Naive B cell (primary cell): Measurements from ENCODE around the gene KCNC2. TPM values are rescaled to one million over a fixed set of nuclear protein-coding genes. Genes with fewer than 3 reads are reported as not detected.
"Not testable (repeated sequence)": the region's sequence is repeated elsewhere in the genome, so short reads cannot be mapped to it uniquely, and the experiment has no call there.

Source experiments
- ATAC-seq, 2 donors: fragments of 150-1000 bp; cut with Tn5 transposase; 2 replicates each; pipeline ENCODE4 v1.10.0; 2021; ENCODE audit warnings: low read depth in 2 of 2, mild to moderate bottlenecking in 2 of 2, moderate library complexity in 2 of 2
- DNase-seq: peaks from one replicate; pipeline ENCODE4 v3.0.0; 2022
- H3K27ac Mint-ChIP-seq, 6 donors: one replicate each; pipeline ENCODE4 v1.8.0; 2020 to 2022; ENCODE audit warnings: mild to moderate bottlenecking in 6 of 6, mixed read lengths in 6 of 6, moderate library complexity in 5 of 6, inconsistent platforms in 2 of 6
- H3K27me3 Mint-ChIP-seq, 3 donors: one replicate each; pipeline ENCODE4 v1.8.0; 2021 to 2022; ENCODE audit warnings: mixed read lengths in 3 of 3, mild to moderate bottlenecking in 1 of 3
- H3K36me3 Mint-ChIP-seq, 2 donors: one replicate each; pipeline ENCODE4 v1.8.0; 2020 to 2022; ENCODE audit warnings: mixed read lengths in 2 of 2, inconsistent platforms in 1 of 2, mild to moderate bottlenecking in 1 of 2
- H3K4me1 Mint-ChIP-seq, 3 donors: one replicate each; pipeline ENCODE4 v1.8.0; 2020 to 2022; ENCODE audit warnings: mixed read lengths in 3 of 3, inconsistent platforms in 1 of 3, mild to moderate bottlenecking in 1 of 3, moderate library complexity in 1 of 3
- H3K4me3 Mint-ChIP-seq, 8 donors: one replicate each; pipeline ENCODE4 v1.8.0; 2020 to 2022; ENCODE audit warnings: mild to moderate bottlenecking in 8 of 8, mixed read lengths in 8 of 8, moderate library complexity in 8 of 8, inconsistent platforms in 2 of 8
- H3K9me3 Mint-ChIP-seq, 7 donors: one replicate each; pipeline ENCODE4 v1.8.0; 2020 to 2022; ENCODE audit warnings: mixed read lengths in 7 of 7, mild to moderate bottlenecking in 5 of 7, inconsistent platforms in 2 of 7, moderate library complexity in 1 of 7
- polyA plus RNA-seq, 6 donors: library from polyadenylated mRNA; unstranded; fragments of 300-500 nt; fragmentation: Illumina TruSeq; gene quantifications; one replicate each; pipeline ENCODE4 v1.2.3, GENCODE V29; 2021; ENCODE audit warnings: low read depth in 6 of 6

The KCNC2 gene
- polyA plus RNA-seq, 6 donors from 2014 or later = not detected

DNA sequence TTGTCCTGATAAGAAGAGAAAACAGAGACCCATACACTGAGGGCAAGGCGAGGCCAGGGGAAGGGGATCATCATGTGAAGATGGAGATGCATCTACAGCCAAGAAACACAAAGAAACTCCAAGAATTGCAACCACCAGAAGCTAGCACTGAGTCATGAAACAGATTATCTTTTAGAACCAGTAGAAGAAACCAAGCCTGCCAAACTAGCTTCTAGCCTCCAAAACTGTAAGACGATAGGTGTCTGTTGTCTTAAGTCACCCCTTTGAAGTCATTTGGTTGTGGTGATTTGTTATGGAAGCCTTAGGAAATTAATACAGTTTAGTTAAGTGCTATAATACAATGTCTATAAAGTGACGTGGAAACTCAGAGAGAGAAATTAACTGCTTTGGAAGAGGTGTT is 15.4 kb downstream of the KCNC2 start:
- no peaks in the 10 kb centered on the region for H3K36me3 Mint-ChIP-seq
- no peak overlapping the region for H3K4me3 Mint-ChIP-seq
- no peak for ATAC-seq
- no peak for DNase-seq
- peaks cover 0 to 9% (median 0%) of the 10 kb centered on the region in 3 donors for H3K27me3 Mint-ChIP-seq
- H3K27ac Mint-ChIP-seq = no peak overlapping the region
- peaks cover 0 to 3% (median 0%) of the 10 kb centered on the region in 7 donors for H3K9me3 Mint-ChIP-seq
- no peaks in the 10 kb centered on the region for H3K4me1 Mint-ChIP-seq

DNA sequence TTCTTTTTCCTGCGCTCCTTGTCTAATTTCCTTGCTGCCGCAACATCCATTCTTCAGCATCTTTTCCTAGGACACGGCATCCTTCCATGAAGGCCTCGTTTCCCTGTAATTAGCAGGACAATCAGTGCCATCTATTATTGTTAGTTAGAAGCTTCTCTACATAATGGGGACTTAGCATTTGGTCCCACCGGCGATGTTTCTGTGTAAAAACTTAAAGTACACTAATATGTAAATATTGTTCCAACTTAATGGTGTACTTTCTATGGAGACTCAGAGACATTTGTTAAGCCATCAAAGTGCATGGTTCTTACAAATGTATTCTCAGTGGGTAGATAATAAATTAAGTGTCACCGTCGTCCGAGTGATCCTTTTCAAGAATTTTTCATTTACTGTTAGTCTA is 17.4 kb downstream of the KCNC2 start:
- H3K27me3 Mint-ChIP-seq = peaks cover 0 to 4% (median 0%) of the 10 kb centered on the region in 3 donors
- peaks cover 0 to 3% (median 0%) of the 10 kb centered on the region in 7 donors for H3K9me3 Mint-ChIP-seq
- ATAC-seq (no peak), DNase-seq (no peak)
- no peaks in the 10 kb centered on the region for H3K4me1 Mint-ChIP-seq
- no peak overlapping the region for H3K4me3 Mint-ChIP-seq
- H3K27ac Mint-ChIP-seq = no peak overlapping the region
- H3K36me3 Mint-ChIP-seq = no peaks in the 10 kb centered on the region

DNA sequence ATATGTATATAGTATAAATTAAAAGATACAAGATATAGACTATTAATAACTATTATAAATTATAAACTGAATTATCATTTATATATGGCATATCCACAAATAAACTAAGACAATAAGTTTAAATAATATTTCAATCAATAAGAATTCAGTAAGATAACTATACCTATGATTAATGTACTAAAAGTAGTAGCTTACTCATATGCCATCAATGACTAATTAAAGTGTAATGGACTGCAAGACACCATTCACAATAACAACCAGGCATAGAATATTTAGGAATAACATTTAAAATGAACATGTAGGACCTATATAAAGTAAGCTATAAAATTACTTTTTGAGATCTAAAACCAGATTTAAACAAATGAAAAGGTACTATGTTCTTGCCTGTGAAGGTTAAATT is 18.8 kb downstream of the KCNC2 start:
- Mint-ChIP-seq H3K27me3 (peaks cover 0 to 4% (median 0%) of the 10 kb centered on the region in 3 donors), H3K4me1 (no peaks in the 10 kb centered on the region), H3K4me3 (no peak overlapping the region), H3K27ac (no peak overlapping the region), H3K9me3 (peaks cover 0 to 3% (median 0%) of the 10 kb centered on the region in 7 donors), H3K36me3 (no peaks in the 10 kb centered on the region)
- no peak for DNase-seq
- ATAC-seq = no peak

- H3K9me3 Mint-ChIP-seq, H3K27ac Mint-ChIP-seq, ATAC-seq, H3K4me1 Mint-ChIP-seq, H3K4me3 Mint-ChIP-seq, H3K27me3 Mint-ChIP-seq, DNase-seq, H3K36me3 Mint-ChIP-seq: not testable (repeated sequence)
Measured at GRCh38 chr12:75185881-75186280, 23.8 kb downstream of the KCNC2 start.

DNA sequence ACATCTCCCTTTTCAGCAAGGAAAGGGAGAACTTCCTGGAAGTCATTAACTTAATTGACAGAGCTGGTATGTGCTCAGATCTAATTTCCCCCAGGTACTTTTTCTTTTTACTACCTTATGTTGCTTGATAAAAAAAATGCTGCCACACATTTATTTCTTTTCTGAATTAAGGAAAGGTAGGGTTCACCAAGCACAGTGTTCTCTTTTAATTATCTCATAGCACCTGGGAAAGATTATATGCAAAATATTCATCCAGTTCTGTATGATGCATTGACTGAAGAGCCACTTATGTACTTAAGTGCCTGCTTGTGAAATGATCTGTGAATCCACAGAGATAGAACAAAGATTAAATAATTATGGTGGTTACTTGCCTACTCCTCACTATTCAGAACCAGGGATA is 25.1 kb downstream of the KCNC2 start:
- Mint-ChIP-seq H3K4me3 (no peak overlapping the region), H3K4me1 (no peaks in the 10 kb centered on the region), H3K9me3 (no peaks in the 10 kb centered on the region), H3K27me3 (no peaks in the 10 kb centered on the region), H3K36me3 (no peaks in the 10 kb centered on the region), H3K27ac (no peak overlapping the region)
- DNase-seq = no peak
- ATAC-seq = no peak

DNA sequence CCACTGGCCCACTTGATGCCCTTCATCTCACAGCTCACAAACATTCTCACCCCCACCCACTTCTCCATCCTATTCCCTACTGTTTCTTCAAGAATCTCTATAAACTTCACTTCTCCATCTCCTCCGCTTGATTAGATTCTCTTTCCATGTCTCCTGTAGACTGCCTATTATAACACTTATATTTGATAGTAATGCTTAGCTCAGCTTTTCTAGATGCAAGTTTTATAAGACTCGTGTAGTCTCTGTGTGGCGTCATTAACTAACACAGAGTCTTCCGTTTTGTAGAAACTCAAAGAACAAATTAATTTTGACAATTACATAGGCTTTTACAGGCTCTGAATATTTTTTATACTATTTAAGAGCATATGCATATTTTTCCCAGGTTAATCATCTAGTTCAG is 25.7 kb downstream of the KCNC2 start:
- no peaks in the 10 kb centered on the region for H3K36me3 Mint-ChIP-seq
- no peaks in the 10 kb centered on the region for H3K4me1 Mint-ChIP-seq
- no peaks in the 10 kb centered on the region for H3K9me3 Mint-ChIP-seq
- no peak for ATAC-seq
- no peak overlapping the region for H3K4me3 Mint-ChIP-seq
- H3K27ac Mint-ChIP-seq = no peak overlapping the region
- no peaks in the 10 kb centered on the region for H3K27me3 Mint-ChIP-seq
- DNase-seq = no peak

- no peak overlapping the region for H3K27ac Mint-ChIP-seq
Measured at GRCh38 chr12:75177997-75178396, 31.6 kb downstream of the KCNC2 start.

DNA sequence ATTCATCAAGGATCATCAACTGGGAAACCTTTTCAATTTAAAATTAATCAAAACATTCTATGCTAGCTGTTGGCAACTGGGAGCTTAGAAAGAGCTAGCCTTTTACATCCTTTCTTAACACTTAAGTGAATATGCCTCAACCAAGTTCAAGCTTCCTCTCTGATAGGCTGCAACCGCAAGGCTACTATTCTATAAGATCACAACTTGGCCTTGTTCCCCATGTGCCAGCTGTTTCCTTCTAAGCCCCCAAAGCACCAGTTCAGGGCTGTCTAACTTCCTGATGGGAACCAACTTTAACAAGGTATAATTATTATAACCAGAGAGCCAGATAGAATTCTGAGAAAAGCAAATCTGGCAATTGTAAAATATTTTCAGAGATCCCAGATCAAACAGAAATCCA is 37.0 kb downstream of the KCNC2 start:
- DNase-seq (no peak), ATAC-seq (no peak)
- no peak overlapping the region for H3K27ac Mint-ChIP-seq
- no peaks in the 10 kb centered on the region for H3K36me3 Mint-ChIP-seq
- no peaks in the 10 kb centered on the region for H3K9me3 Mint-ChIP-seq
- no peak overlapping the region for H3K4me3 Mint-ChIP-seq
- H3K4me1 Mint-ChIP-seq = no peaks in the 10 kb centered on the region
- no peaks in the 10 kb centered on the region for H3K27me3 Mint-ChIP-seq

More at GRCh38 chr12:75177997-75178396, 31.6 kb downstream of the KCNC2 start:
- no peak for DNase-seq
- Mint-ChIP-seq H3K9me3 (no peaks in the 10 kb centered on the region), H3K27me3 (no peaks in the 10 kb centered on the region), H3K4me1 (no peaks in the 10 kb centered on the region), H3K36me3 (no peaks in the 10 kb centered on the region), H3K4me3 (no peak overlapping the region)
- no peak for ATAC-seq

GRCh38 chr12:75170640-75171185 is 38.9 kb downstream of the KCNC2 start:
- no peak for ATAC-seq
- Mint-ChIP-seq H3K4me1 (no peaks in the 10 kb centered on the region), H3K9me3 (no peaks in the 10 kb centered on the region), H3K27me3 (no peaks in the 10 kb centered on the region), H3K27ac (peak overlapping the region in 1 of 6 donors; percentile 24), H3K36me3 (no peaks in the 10 kb centered on the region), H3K4me3 (no peak overlapping the region)
- no peak for DNase-seq

- Mint-ChIP-seq H3K36me3 (no peaks in the 10 kb centered on the region), H3K27ac (no peak overlapping the region), H3K9me3 (peaks cover 0 to 2% (median 0%) of the 10 kb centered on the region in 7 donors), H3K27me3 (no peaks in the 10 kb centered on the region), H3K4me3 (no peak overlapping the region), H3K4me1 (no peaks in the 10 kb centered on the region)
- DNase-seq (no peak), ATAC-seq (no peak)
Measured at GRCh38 chr12:75162845-75163244, 46.8 kb downstream of the KCNC2 start.

GRCh38 chr12:75161488-75161887 is 48.2 kb downstream of the KCNC2 start:
- Mint-ChIP-seq H3K9me3 (peaks cover 0 to 2% (median 0%) of the 10 kb centered on the region in 7 donors), H3K27me3 (no peaks in the 10 kb centered on the region), H3K4me1 (no peaks in the 10 kb centered on the region), H3K4me3 (no peak overlapping the region), H3K36me3 (no peaks in the 10 kb centered on the region), H3K27ac (no peak overlapping the region)
- no peak for ATAC-seq
- no peak for DNase-seq

- no peak overlapping the region for H3K27ac Mint-ChIP-seq
- DNase-seq (no peak), ATAC-seq (no peak)
- no peak overlapping the region for H3K4me3 Mint-ChIP-seq
- H3K27me3 Mint-ChIP-seq = no peaks in the 10 kb centered on the region
- no peaks in the 10 kb centered on the region for H3K9me3 Mint-ChIP-seq
- H3K36me3 Mint-ChIP-seq = no peaks in the 10 kb centered on the region
- H3K4me1 Mint-ChIP-seq = no peaks in the 10 kb centered on the region
Measured at GRCh38 chr12:75157385-75157784, 52.3 kb downstream of the KCNC2 start.

DNA sequence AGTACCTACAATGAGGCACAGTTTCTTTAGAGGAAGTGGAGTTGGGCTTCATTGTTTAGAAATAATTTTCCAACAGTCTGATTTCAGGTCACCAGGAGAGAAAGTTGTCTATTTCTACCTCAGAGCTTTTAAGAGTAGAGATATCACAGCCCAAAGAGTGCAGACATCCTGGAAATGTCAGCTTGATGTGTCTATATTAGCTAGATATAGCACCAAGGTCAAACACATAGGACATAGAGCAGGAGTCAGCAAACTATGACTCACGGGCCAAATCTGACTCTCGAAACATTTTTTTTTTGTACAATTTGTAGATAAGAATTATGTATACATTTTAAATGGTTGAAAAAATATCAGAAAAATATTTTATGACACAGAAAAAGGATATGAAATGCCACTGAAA is 53.7 kb downstream of the KCNC2 start:
- ATAC-seq = no peak
- Mint-ChIP-seq H3K4me1 (no peaks in the 10 kb centered on the region), H3K27me3 (no peaks in the 10 kb centered on the region), H3K9me3 (no peaks in the 10 kb centered on the region), H3K27ac (no peak overlapping the region), H3K36me3 (no peaks in the 10 kb centered on the region), H3K4me3 (no peak overlapping the region)
- DNase-seq = no peak

DNA sequence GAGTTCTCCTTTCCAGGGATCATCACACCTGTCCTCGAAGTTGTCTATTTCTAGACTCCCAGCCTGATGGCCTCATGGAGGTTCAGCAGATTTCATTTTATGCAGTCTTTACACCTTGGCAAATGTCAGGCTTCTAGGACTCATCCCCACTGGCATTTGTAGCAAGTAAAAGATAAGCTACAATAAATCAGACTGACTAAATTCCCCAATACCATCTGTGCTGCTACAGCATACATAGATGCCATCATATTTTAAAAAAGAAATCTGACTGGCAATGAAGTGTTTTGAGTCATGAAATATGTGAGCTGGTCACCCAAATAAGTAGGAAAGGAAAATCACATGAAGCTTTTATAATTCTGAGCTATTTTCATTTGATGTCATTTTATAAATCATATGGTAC is 55.3 kb downstream of the KCNC2 start:
- peaks cover 0 to 6% (median 0%) of the 10 kb centered on the region in 3 donors for H3K27me3 Mint-ChIP-seq
- no peak overlapping the region for H3K4me3 Mint-ChIP-seq
- no peaks in the 10 kb centered on the region for H3K9me3 Mint-ChIP-seq

GRCh38 chr12:75139196-75139595 is 70.4 kb downstream of the KCNC2 start:
- H3K4me3 Mint-ChIP-seq = no peak overlapping the region
- ATAC-seq (no peak), DNase-seq (no peak)
- no peaks in the 10 kb centered on the region for H3K4me1 Mint-ChIP-seq
- peaks cover 0 to 5% (median 0%) of the 10 kb centered on the region in 3 donors for H3K27me3 Mint-ChIP-seq
- H3K9me3 Mint-ChIP-seq = no peaks in the 10 kb centered on the region
- no peaks in the 10 kb centered on the region for H3K36me3 Mint-ChIP-seq
- no peak overlapping the region for H3K27ac Mint-ChIP-seq

More for the DNA sequence above, 55.3 kb downstream of the KCNC2 start:
- no peaks in the 10 kb centered on the region for H3K4me1 Mint-ChIP-seq
- no peaks in the 10 kb centered on the region for H3K36me3 Mint-ChIP-seq
- no peak for ATAC-seq
- H3K27ac Mint-ChIP-seq = no peak overlapping the region
- DNase-seq = no peak
